Kidney epithelial cell (primary cell): ENCODE results near the gene DPP4. TPM values are rescaled to one million over a fixed set of nuclear protein-coding genes. Genes with fewer than 3 reads are reported as not detected.
"Not testable (repeated sequence)": the region's sequence is repeated elsewhere in the genome, so short reads cannot be mapped to it uniquely, and the experiment has no call there.

Experiments used
- DNase-seq: peaks from one replicate; pipeline ENCODE4 v3.0.0-alpha.2; 2010; ENCODE audit warnings: low read depth
- H3K27me3 ChIP-seq: 2 replicates; pipeline ENCODE4 v1.6.0; 2011; ENCODE audit warnings: low read length; ENCODE audit not compliant: control insufficient read depth, insufficient read depth
- H3K36me3 ChIP-seq: 2 replicates; pipeline ENCODE4 v1.5.1; 2011; ENCODE audit warnings: low read length; ENCODE audit not compliant: control insufficient read depth, insufficient read depth
- H3K4me3 ChIP-seq: 2 replicates; pipeline ENCODE4 v1.5.1; 2011; ENCODE audit warnings: low read depth, mild to moderate bottlenecking, control low read depth, low read length
- total RNA-seq: library from RNA; depleted of rRNA; stranded (reverse); fragments of >200 nt; gene quantifications from 2 replicates; pipeline ENCODE4 v1.2.3, GENCODE V29; 2015
- TF ChIP-seq, protein P1 (sequence below): IDR thresholded peaks from 2 replicates; pipeline ENCODE4 v1.5.1; 2011; ENCODE audit warnings: mild to moderate bottlenecking, moderate library complexity, low read length, control low read depth, inconsistent platforms; ENCODE audit not compliant: insufficient read depth, poor library complexity, severe bottlenecking

DPP4 gene
- total RNA-seq, 1 donor from 2014 or later, result 61.6 TPM

DNA sequence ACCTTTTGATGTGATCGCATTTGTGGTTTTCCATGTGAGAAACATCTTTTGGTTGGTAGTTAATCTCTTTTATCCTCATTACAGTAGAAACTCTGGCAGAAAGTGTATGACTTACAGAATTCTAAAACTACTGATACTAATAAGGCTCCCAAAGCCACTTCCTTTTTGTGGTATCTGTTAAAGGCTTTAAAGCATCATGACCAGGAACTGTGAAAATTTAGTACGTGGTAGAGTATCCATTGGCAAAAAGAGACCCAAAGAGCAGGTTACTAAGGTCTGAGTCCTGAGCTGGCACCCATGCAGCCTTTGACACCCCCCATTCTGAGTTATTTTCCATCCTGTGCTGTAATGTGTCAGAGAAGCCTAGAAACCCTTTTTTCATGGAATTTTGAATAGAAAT, 94.5 kb downstream of the DPP4 start:
- Histone ChIP-seq H3K27me3 (no peaks in the 10 kb centered on the region), H3K36me3 (no peaks in the 10 kb centered on the region), H3K4me3 (no peak overlapping the region)
- no peak for DNase-seq
- TF ChIP-seq, protein P1, sequence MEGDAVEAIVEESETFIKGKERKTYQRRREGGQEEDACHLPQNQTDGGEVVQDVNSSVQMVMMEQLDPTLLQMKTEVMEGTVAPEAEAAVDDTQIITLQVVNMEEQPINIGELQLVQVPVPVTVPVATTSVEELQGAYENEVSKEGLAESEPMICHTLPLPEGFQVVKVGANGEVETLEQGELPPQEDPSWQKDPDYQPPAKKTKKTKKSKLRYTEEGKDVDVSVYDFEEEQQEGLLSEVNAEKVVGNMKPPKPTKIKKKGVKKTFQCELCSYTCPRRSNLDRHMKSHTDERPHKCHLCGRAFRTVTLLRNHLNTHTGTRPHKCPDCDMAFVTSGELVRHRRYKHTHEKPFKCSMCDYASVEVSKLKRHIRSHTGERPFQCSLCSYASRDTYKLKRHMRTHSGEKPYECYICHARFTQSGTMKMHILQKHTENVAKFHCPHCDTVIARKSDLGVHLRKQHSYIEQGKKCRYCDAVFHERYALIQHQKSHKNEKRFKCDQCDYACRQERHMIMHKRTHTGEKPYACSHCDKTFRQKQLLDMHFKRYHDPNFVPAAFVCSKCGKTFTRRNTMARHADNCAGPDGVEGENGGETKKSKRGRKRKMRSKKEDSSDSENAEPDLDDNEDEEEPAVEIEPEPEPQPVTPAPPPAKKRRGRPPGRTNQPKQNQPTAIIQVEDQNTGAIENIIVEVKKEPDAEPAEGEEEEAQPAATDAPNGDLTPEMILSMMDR, result no peak

DNA sequence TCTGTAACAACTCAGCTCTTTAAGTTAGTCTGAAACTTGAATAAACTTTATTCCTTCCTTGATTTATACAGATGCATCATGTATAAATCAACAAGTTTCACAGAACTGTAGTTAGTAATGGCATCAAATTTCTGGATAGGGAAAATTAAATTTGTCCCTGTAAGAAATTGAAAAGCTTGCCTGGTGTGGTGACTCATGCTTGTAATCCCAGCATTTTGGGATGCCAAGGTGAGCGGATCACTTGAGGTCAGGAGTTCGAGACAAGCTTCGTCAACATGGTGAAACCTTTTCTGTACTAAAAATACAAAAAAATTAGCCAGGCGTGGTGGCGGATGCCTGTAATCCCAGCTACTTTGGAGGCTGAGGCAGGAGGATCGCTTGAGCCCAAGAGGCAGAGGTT, 96.1 kb downstream of the DPP4 start:
- DNase-seq, H3K4me3 ChIP-seq, H3K36me3 ChIP-seq, H3K27me3 ChIP-seq: not testable (repeated sequence)

DNA sequence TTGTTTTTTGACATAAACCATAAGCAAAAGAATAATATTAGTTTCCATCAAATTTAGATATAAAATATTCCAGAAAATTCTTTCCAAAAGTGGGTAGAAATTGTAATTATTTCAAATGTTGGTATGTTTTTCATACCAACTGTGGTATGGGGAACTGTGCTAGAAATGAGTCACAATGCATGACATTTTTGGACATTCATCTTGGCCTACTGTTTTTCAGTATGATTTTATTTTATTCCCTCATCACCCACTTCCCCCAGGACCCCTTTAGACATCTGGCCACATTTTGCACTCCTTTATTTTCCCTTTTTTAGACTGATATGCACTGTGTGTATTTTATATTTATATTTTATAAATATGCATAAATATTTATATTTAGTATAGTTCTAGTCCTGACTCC, 97.1 kb downstream of the DPP4 start:
- H3K27me3 ChIP-seq, result no peaks in the 10 kb centered on the region
- no peaks in the 10 kb centered on the region for H3K36me3 ChIP-seq
- TF ChIP-seq, protein P1, result no peak
- DNase-seq, result no peak
- H3K4me3 ChIP-seq, result no peak overlapping the region

DNA sequence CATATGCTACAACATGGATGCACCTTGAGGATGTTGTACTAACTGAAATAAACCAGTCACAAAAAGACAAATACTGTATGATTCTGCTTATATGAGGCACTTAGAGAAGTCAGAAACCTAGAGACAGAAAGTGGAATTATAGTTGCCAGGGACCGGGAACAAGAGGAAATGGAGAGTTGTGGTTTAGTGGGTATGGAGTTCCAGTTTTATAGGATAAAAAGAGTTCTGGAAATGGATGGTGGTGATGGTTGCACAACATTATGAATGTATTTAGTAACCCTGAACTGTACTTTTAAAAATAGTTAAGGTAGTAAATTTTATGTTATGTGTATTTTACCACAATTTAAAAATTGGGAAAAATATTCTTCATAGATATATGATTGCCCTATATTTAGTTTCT, 97.7 kb downstream of the DPP4 start:
- no peak overlapping the region for H3K4me3 ChIP-seq
- TF ChIP-seq, protein P1, result no peak
- H3K27me3 ChIP-seq, result no peaks in the 10 kb centered on the region
- DNase-seq, result no peak
- H3K36me3 ChIP-seq, result no peaks in the 10 kb centered on the region

DNA sequence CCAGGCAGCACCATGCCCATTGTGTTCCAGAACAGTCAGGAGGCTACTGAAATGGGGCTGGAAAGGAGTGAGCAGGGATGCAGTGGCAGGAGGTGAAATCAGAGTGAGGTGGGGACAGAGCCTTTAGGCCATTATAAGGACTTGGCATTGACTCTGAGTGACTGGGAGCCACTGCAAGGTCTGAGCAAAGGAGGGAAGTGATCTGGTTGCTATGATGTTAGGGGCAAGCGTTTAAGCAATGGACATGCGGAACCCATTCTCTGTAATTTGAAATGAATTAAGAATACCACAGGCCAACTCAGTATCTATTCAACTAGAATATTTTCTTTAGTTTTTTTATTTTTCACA, 98.2 kb downstream of the DPP4 start:
- TF ChIP-seq, protein P1, result no peak

DNA sequence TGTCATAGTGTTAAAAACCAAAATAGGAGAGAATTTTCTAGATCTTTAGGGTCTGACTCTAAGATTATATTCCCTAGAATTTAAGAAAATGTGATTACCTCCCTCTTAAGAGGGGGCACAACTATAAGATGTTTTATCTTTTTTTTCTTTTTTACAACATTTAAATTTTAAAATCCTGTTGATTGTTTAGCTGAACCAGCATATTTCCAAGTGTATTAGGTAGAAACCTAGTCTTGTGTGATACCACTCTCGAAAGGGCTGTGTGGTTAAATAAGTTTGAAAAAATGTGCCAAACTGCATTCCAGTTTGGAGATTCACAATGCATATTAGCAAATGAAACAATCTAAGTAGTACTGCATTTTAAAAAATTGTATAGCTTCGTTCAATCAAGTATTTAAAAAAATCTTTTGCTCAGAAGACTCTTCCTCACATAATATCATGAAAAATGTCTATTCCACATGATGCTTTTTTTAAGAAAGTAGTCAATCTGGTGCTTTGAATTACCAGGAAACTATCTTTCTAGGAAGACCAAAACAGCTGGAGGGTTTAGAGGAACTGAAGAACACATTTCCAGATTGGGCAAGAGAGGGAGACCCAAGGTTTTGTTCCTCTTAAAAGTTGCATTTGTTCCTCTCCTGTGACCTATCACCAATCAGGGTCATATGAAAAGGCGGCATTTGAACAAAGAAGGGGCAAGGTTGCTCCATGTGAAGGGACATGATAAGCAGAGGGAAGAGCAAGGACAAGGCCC, 98.8 kb downstream of the DPP4 start:
- H3K27me3 ChIP-seq, result no peaks in the 10 kb centered on the region
- no peaks in the 10 kb centered on the region for H3K36me3 ChIP-seq
- H3K4me3 ChIP-seq, result no peak overlapping the region
- TF ChIP-seq, protein P1, result no peak
- no peak for DNase-seq

More for the DNA sequence above, 98.2 kb downstream of the DPP4 start:
- no peaks in the 10 kb centered on the region for H3K36me3 ChIP-seq
- H3K4me3 ChIP-seq, result no peak overlapping the region
- no peak for DNase-seq
- H3K27me3 ChIP-seq, result no peaks in the 10 kb centered on the region
